Measurements from ENCODE around the gene APCDD1.

GRCh38 chr18:10504723-10505122, 50.3 kb downstream of the APCDD1 start:
- TF ChIP-seq CTCF (conservative IDR thresholded peaks at IDR 0.05; ENCODE audit: low read depth in 2 of 2) (no peak), EZH2phosphoT487 (IDR thresholded peaks at IDR 0.05; ENCODE audit: unreplicated experiment) (no peak), ZNF331 (CRISPR knock-in tag; IDR thresholded peaks at IDR 0.05; ENCODE audit: low read depth) (no peak), JUNB (IDR thresholded peaks at IDR 0.05; ENCODE audit: unreplicated experiment) (no peak), REST (IDR thresholded peaks at IDR 0.05; ENCODE audit: unreplicated experiment) (no peak), ZNF114 (CRISPR knock-in tag; IDR thresholded peaks at IDR 0.05) (no peak), EZH2 (IDR thresholded peaks at IDR 0.05; ENCODE audit: low read depth, unreplicated experiment) (no peak), POLR2AphosphoS5 (IDR thresholded peaks at IDR 0.05; ENCODE audit: low read depth) (no peak), ETS1 (IDR thresholded peaks at IDR 0.05) (no peak)

Measured in GM23338 (cell line).